Mesenchymal stem cell (in vitro differentiated cells and primary cell): Measurements from ENCODE around the gene SYNE3.

Source experiments
- DNase-seq: peaks from one replicate; pipeline ENCODE4 v3.0.0-alpha.2; 2013
- H2AFZ ChIP-seq: one replicate; pipeline ENCODE4 v1.6.1; 2013; ENCODE audit warnings: low read depth, mild to moderate bottlenecking, control low read depth, inconsistent platforms, low read length, moderate library complexity
- H2AK5ac ChIP-seq: 2 replicates; pipeline ENCODE4 v1.6.1; 2013; ENCODE audit warnings: low read length, moderate library complexity, mild to moderate bottlenecking, inconsistent platforms; ENCODE audit not compliant: severe bottlenecking
- H2BK120ac ChIP-seq: one replicate; pipeline ENCODE4 v1.6.1; 2013; ENCODE audit warnings: low read depth, mild to moderate bottlenecking, inconsistent platforms, low read length, moderate library complexity
- H2BK12ac ChIP-seq, 2 experiments: one replicate each; pipeline ENCODE4 v1.6.1; 2013; ENCODE audit warnings: inconsistent platforms in 2 of 2, low read length in 2 of 2, mild to moderate bottlenecking in 2 of 2, moderate library complexity in 2 of 2, control low read depth in 1 of 2
- H2BK15ac ChIP-seq: one replicate; pipeline ENCODE4 v1.6.1; 2013; ENCODE audit warnings: mild to moderate bottlenecking, low read depth, inconsistent platforms; ENCODE audit not compliant: poor library complexity, severe bottlenecking
- H2BK5ac ChIP-seq: 2 replicates; pipeline ENCODE4 v1.6.1; 2013; ENCODE audit warnings: low read depth, mild to moderate bottlenecking, low read length, control low read depth, inconsistent platforms; ENCODE audit not compliant: poor library complexity, severe bottlenecking
- H3K14ac ChIP-seq, 2 experiments: one replicate each; pipeline ENCODE4 v1.6.1; 2013; ENCODE audit warnings: inconsistent platforms in 2 of 2, low read length in 2 of 2, control low read depth in 1 of 2, mild to moderate bottlenecking in 1 of 2, moderate library complexity in 1 of 2
- H3K18ac ChIP-seq, 2 experiments: one replicate each; pipeline ENCODE4 v1.6.1; 2013; ENCODE audit warnings: inconsistent platforms in 2 of 2, low read length in 2 of 2, control low read depth in 1 of 2, low read depth in 1 of 2, mild to moderate bottlenecking in 1 of 2
- H3K23ac ChIP-seq, 2 experiments: one replicate each; pipeline ENCODE4 v1.6.1; 2013; ENCODE audit warnings: inconsistent platforms in 2 of 2, low read length in 2 of 2, mild to moderate bottlenecking in 2 of 2, moderate library complexity in 2 of 2, control low read depth in 1 of 2
- H3K27ac ChIP-seq: 2 replicates; pipeline ENCODE4 v1.5.1; 2013; ENCODE audit warnings: mild to moderate bottlenecking, moderate library complexity, low read length, control low read depth, inconsistent platforms; ENCODE audit not compliant: poor library complexity, severe bottlenecking
- H3K27me3 ChIP-seq, 2 experiments: 2 replicates each; pipeline versions ENCODE4 v1.6.1 to v1.7.0; 2013; ENCODE audit warnings: low read length in 2 of 2, mild to moderate bottlenecking in 2 of 2, moderate library complexity in 2 of 2, control low read depth in 1 of 2, inconsistent platforms in 1 of 2; ENCODE audit not compliant: control insufficient read depth in 1 of 2, insufficient read depth in 1 of 2
- H3K36me3 ChIP-seq, 2 experiments: 2 replicates each; pipeline versions ENCODE4 v1.6.1 to v1.7.0; 2013; ENCODE audit warnings: low read length in 2 of 2, control low read depth in 1 of 2, inconsistent platforms in 1 of 2, low read depth in 1 of 2, mild to moderate bottlenecking in 1 of 2; ENCODE audit not compliant: insufficient read depth in 2 of 2, control insufficient read depth in 1 of 2
- H3K4ac ChIP-seq, 2 experiments: one replicate each; pipeline ENCODE4 v1.6.1; 2013; ENCODE audit warnings: inconsistent platforms in 2 of 2, low read length in 2 of 2, mild to moderate bottlenecking in 2 of 2, moderate library complexity in 2 of 2, control low read depth in 1 of 2, low read depth in 1 of 2
- H3K4me1 ChIP-seq: 2 replicates; pipeline ENCODE4 v1.6.1; 2013; ENCODE audit warnings: low read depth, low read length, control low read depth; ENCODE audit not compliant: control insufficient read depth, insufficient read depth
- H3K4me2 ChIP-seq: 2 replicates; pipeline ENCODE4 v1.6.1; 2013; ENCODE audit warnings: low read length, mild to moderate bottlenecking, inconsistent platforms; ENCODE audit not compliant: poor library complexity, severe bottlenecking
- H3K4me3 ChIP-seq, 2 experiments: 2 replicates each; pipeline versions ENCODE4 v1.5.1 to v1.7.0; 2013; ENCODE audit warnings: low read length in 2 of 2, mild to moderate bottlenecking in 2 of 2, control low read depth in 1 of 2, low read depth in 1 of 2; ENCODE audit not compliant: insufficient read depth in 1 of 2
- H3K79me1 ChIP-seq: replicated peaks from 2 replicates; pipeline ENCODE4 v1.6.1; 2013; ENCODE audit warnings: mild to moderate bottlenecking, control low read depth, low read length, inconsistent platforms; ENCODE audit not compliant: poor library complexity, severe bottlenecking
- H3K9ac ChIP-seq: 2 replicates; pipeline ENCODE4 v1.7.0; 2013; ENCODE audit warnings: mild to moderate bottlenecking, low read length, moderate library complexity
- H3K9me3 ChIP-seq: 2 replicates; pipeline ENCODE4 v1.7.0; 2013; ENCODE audit warnings: mild to moderate bottlenecking, low read length; ENCODE audit not compliant: control insufficient read depth
- H4K8ac ChIP-seq: one replicate; pipeline ENCODE4 v1.6.1; 2013; ENCODE audit warnings: inconsistent platforms, mild to moderate bottlenecking, low read length, moderate library complexity
- H4K91ac ChIP-seq: one replicate; pipeline ENCODE4 v1.6.1; 2013; ENCODE audit warnings: mild to moderate bottlenecking, low read length, inconsistent platforms
- WGBS: methylation state at CpG from one replicate; pipeline ENCODE4 v1.1.7; 2013; ENCODE audit warnings: mixed read lengths; 5-methylcytosine and 5-hydroxymethylcytosine counted together

The SYNE3 gene

GRCh38 chr14:95503365-95504134 is 12.9 kb downstream of the SYNE3 start:
- H3K4ac ChIP-seq, result peak overlapping the region in 1 of 2 experiments; percentile 20
- peaks cover 27% of the 10 kb centered on the region for H3K4me1 ChIP-seq
- WGBS, result 93% methylated on average over 8 of the region's 8 CpGs
- no peak overlapping the region for H3K4me3 ChIP-seq
- H3K18ac ChIP-seq, result peak overlapping the region; percentile 41 to 65
- no peak overlapping the region for H4K8ac ChIP-seq
- H2BK15ac ChIP-seq, result no peak overlapping the region
- H3K27ac ChIP-seq, result no peak overlapping the region
- H2BK120ac ChIP-seq, result no peak overlapping the region
- H2BK5ac ChIP-seq, result no peak overlapping the region
- no peak overlapping the region for H3K14ac ChIP-seq
- no peaks in the 10 kb centered on the region for H3K27me3 ChIP-seq
- no peak overlapping the region for H3K9ac ChIP-seq
- H3K79me1 ChIP-seq, result peaks cover 4% of the 10 kb centered on the region
- no peak overlapping the region for H2AFZ ChIP-seq
- no peaks in the 10 kb centered on the region for H3K9me3 ChIP-seq
- H3K36me3 ChIP-seq, result peaks cover 6 to 24% of the 10 kb centered on the region in 2 experiments
- no peak overlapping the region for H2AK5ac ChIP-seq
- H2BK12ac ChIP-seq, result peak overlapping the region; percentile 38 to 82
- H4K91ac ChIP-seq, result no peak overlapping the region
- no peak for DNase-seq
- H3K4me2 ChIP-seq, result no peak overlapping the region
- H3K23ac ChIP-seq, result no peak overlapping the region

- H2BK15ac ChIP-seq, result no peak overlapping the region
- WGBS, result 75% methylated on average over 14 of the region's 14 CpGs
- H2BK120ac ChIP-seq, result peak overlapping the region; percentile 8
- H3K9ac ChIP-seq, result no peak overlapping the region
- peaks cover 4% of the 10 kb centered on the region for H3K79me1 ChIP-seq
- no peak overlapping the region for H2AFZ ChIP-seq
- no peak overlapping the region for H3K23ac ChIP-seq
- no peak overlapping the region for H3K4me2 ChIP-seq
- no peak overlapping the region for H3K27ac ChIP-seq
- H2BK12ac ChIP-seq, result peak overlapping the region; percentile 2 to 92
- H3K4me3 ChIP-seq, result no peak overlapping the region
- H3K9me3 ChIP-seq, result no peaks in the 10 kb centered on the region
- peak overlapping the region; percentile 36 for H4K91ac ChIP-seq
- peak overlapping the region; percentile 13 to 65 for H3K18ac ChIP-seq
- peak overlapping the region in 1 of 2 experiments; percentile 73 for H3K4ac ChIP-seq
- H4K8ac ChIP-seq, result peak overlapping the region; percentile 72
- no peak overlapping the region for H2AK5ac ChIP-seq
- DNase-seq, result no peak
- H3K14ac ChIP-seq, result no peak overlapping the region
- peaks cover 22% of the 10 kb centered on the region for H3K4me1 ChIP-seq
- H3K36me3 ChIP-seq, result peaks cover 6 to 18% of the 10 kb centered on the region in 2 experiments
- H2BK5ac ChIP-seq, result no peak overlapping the region
- H3K27me3 ChIP-seq, result no peaks in the 10 kb centered on the region
These were observed 14.0 kb downstream of the SYNE3 start for GRCh38 chr14:95502381-95502950.

GRCh38 chr14:95500772-95501401 is 15.6 kb downstream of the SYNE3 start:
- no peak overlapping the region for H3K23ac ChIP-seq
- H2AK5ac ChIP-seq, result no peak overlapping the region
- H3K14ac ChIP-seq, result peak overlapping the region; percentile 5 to 15
- H3K4me3 ChIP-seq, result peak overlapping the region in 1 of 2 experiments; percentile 11
- no peak overlapping the region for H2BK120ac ChIP-seq
- no peak overlapping the region for H3K27ac ChIP-seq
- WGBS, result 80% methylated on average over 13 of the region's 14 CpGs
- peaks cover 0 to 8% of the 10 kb centered on the region in 2 experiments for H3K36me3 ChIP-seq
- peak overlapping the region; percentile 23 to 79 for H3K18ac ChIP-seq
- H3K79me1 ChIP-seq, result no peaks in the 10 kb centered on the region
- H4K8ac ChIP-seq, result peak overlapping the region; percentile 71
- peak; percentile 89 for DNase-seq
- no peak overlapping the region for H3K4me2 ChIP-seq
- no peak overlapping the region for H2AFZ ChIP-seq
- H2BK5ac ChIP-seq, result no peak overlapping the region
- peak overlapping the region; percentile 64 for H3K9ac ChIP-seq
- H3K4ac ChIP-seq, result peak overlapping the region; percentile 40 to 61
- H4K91ac ChIP-seq, result peak overlapping the region; percentile 81
- H2BK12ac ChIP-seq, result peak overlapping the region; percentile 92 to 93
- H3K4me1 ChIP-seq, result peaks cover 13% of the 10 kb centered on the region
- peak overlapping the region; percentile 68 for H2BK15ac ChIP-seq
- no peaks in the 10 kb centered on the region for H3K9me3 ChIP-seq
- H3K27me3 ChIP-seq, result no peaks in the 10 kb centered on the region

- no peak overlapping the region for H2AK5ac ChIP-seq
- WGBS, result 89% methylated on average over 14 of the region's 14 CpGs
- no peak for DNase-seq
These were observed 16.2 kb downstream of the SYNE3 start for GRCh38 chr14:95500201-95500681.

More at GRCh38 chr14:95500201-95500681, 16.2 kb downstream of the SYNE3 start:
- H2BK12ac ChIP-seq, result peak overlapping the region; percentile 34 to 91
- H3K18ac ChIP-seq, result peak overlapping the region; percentile 2 to 79
- peak overlapping the region; percentile 53 for H3K9ac ChIP-seq
- peak overlapping the region; percentile 27 for H2BK120ac ChIP-seq
- no peaks in the 10 kb centered on the region for H3K79me1 ChIP-seq
- peak overlapping the region; percentile 68 for H2BK15ac ChIP-seq
- peak overlapping the region in 1 of 2 experiments; percentile 11 for H3K4me3 ChIP-seq
- peak overlapping the region; percentile 23 for H4K91ac ChIP-seq
- no peaks in the 10 kb centered on the region for H3K9me3 ChIP-seq
- H2AFZ ChIP-seq, result no peak overlapping the region
- peaks cover 13% of the 10 kb centered on the region for H3K4me1 ChIP-seq
- peak overlapping the region; percentile 67 for H4K8ac ChIP-seq
- H3K27me3 ChIP-seq, result no peaks in the 10 kb centered on the region
- H3K4ac ChIP-seq, result peak overlapping the region; percentile 5 to 40
- H3K23ac ChIP-seq, result no peak overlapping the region
- no peak overlapping the region for H2BK5ac ChIP-seq
- peak overlapping the region in 1 of 2 experiments; percentile 5 for H3K14ac ChIP-seq
- H3K4me2 ChIP-seq, result no peak overlapping the region
- no peak overlapping the region for H3K27ac ChIP-seq
- H3K36me3 ChIP-seq, result peaks cover 0 to 8% of the 10 kb centered on the region in 2 experiments
